Fibroblast of mammary gland (primary cell): ENCODE measurements around the gene MEIKIN.
"Not testable (repeated sequence)": the region's sequence is repeated elsewhere in the genome, so short reads cannot be mapped to it uniquely, and the experiment has no call there.

ENCODE experiments used
- DNase-seq: peaks from one replicate; pipeline ENCODE4 v3.0.0-alpha.2; 2010; ENCODE audit warnings: low read depth
- H3K4me3 ChIP-seq: 2 replicates; pipeline ENCODE4 v1.5.1; 2011; ENCODE audit warnings: low read depth, mild to moderate bottlenecking, low read length, moderate library complexity; ENCODE audit not compliant: control insufficient read depth
- CTCF ChIP-seq: conservative IDR thresholded peaks from 2 replicates; pipeline ENCODE4 v1.5.1; 2011; ENCODE audit warnings: low read depth, low read length, inconsistent platforms; ENCODE audit not compliant: control insufficient read depth, insufficient read depth

MEIKIN gene

DNA sequence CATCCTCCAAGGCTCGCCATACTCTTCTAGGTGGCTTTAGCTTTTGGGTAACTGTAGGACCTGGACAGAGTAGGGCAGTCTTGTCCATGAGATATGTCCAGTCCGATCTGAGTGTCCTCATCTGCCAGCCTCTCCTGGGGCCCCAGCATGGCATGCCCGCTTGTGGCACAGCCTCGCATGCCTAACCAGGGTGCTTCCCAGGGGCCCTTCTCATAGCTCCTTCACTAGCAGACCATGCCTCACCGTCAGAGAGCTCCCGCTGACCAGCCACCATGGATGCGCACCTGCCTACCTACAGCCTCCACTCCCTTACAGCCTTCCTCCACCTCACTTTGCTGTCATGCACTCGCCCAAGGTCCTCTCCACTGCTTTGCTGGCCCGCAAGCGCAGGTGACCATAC is 88.1 kb downstream of the MEIKIN start:
- DNase-seq = no peak
- TF ChIP-seq CTCF = no peak
- no peak overlapping the region for H3K4me3 ChIP-seq

DNA sequence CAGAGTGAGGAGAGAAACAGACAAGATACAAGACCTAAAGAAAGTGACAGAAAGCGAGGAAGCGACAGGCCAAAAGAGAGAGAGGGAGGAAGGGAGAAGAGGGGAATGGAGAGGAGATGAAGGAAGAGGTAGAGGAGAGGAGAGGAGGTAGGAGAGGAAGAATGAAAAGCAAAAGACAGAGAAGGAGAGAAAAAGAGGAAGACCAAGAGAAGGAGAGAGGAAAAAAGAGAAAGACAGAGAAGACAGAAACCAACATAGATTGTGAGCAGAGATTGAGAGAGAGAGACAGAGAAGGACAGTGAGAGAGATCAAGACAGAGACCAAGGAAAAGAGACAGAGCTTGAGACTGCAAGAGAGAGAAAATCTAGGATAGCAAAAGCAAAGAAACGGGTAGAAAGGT is 90.0 kb downstream of the MEIKIN start:
- no peak overlapping the region for H3K4me3 ChIP-seq
- no peak for DNase-seq
- TF ChIP-seq CTCF = no peak

DNA sequence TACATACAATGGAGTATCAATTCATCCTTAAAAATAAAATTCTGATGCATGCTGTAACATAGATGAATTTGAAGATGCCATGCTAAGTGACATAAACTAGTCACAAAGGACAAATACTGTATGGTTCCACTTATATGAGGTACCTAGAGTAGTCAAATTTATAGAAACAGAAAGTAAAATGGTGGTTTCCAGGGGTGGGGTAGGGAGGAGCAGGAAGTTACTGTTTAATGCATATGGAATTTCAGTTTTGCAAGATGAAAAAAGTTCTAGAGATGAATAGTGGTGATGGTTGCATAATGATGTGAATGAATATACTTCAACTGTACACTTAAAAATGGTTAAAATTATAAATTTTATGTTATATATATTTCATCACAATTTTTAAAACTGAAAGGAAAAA is 91.3 kb downstream of the MEIKIN start:
- no peak overlapping the region for H3K4me3 ChIP-seq
- DNase-seq = peak; percentile 23
- TF ChIP-seq CTCF = no peak

DNA sequence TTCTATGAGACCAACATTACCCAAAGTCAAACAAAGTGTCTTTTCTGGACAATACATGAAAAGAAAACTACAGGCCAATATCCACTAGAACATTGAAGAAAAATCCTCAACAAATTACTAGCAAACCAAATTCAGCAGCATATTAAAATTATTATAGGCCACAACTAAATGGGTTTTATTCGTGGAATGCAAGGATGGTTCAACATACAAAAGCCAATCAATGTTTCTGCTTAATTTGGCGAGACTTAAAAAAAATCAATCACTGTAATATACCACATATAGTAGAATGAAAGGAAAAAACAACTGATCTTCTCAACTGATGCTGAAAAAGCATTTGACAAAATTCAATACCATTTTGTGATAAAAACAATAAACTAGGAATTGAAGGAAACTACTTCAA is 96.8 kb downstream of the MEIKIN start:
- no peak for DNase-seq
- no peak for TF ChIP-seq CTCF
- no peak overlapping the region for H3K4me3 ChIP-seq

- H3K4me3 ChIP-seq = no peak overlapping the region
- no peak for TF ChIP-seq CTCF
- no peak for DNase-seq
Measured at GRCh38 chr5:131846536-131846935, 98.9 kb downstream of the MEIKIN start.

DNA sequence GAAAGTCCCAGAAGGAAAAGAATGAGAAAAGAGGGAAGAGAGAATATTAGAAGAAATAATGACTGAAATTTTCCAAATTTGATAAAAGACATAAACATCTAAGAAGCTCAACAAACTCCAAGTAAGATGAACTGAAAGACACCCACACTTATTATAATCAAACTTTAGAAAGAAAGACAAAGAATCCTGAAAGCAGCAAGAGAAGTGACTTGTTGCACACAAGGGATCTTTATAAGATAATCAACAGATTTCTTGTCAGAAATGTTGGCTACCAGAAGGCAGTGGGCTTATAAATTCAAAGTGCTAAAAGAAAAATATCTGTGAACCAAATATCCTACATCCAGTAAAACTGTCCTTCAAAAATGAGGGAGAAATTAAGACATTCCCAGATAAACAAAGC is 99.6 kb downstream of the MEIKIN start:
- no peak for DNase-seq
- no peak for TF ChIP-seq CTCF
- H3K4me3 ChIP-seq = no peak overlapping the region

DNA sequence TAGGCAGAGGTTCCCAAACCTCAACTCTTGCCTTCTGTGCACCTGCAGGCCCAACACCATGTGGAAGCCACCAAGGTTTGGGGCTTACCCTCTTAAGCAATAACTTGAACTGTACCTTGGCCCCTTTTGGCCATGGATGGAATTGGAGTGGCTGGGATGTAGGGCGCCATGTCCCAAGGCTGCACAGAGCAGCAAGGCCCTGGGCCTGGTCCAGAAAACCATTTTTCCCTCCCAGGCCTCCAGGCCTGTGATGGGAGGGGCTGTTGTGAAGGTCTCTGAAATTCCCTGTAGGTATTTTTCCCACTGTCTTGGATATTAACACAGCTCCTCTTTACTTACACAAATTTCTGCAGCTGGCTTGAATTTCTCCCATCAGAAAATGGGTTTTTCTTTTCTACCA is 102.5 kb downstream of the MEIKIN start:
- DNase-seq, H3K4me3 ChIP-seq: not testable (repeated sequence)

DNA sequence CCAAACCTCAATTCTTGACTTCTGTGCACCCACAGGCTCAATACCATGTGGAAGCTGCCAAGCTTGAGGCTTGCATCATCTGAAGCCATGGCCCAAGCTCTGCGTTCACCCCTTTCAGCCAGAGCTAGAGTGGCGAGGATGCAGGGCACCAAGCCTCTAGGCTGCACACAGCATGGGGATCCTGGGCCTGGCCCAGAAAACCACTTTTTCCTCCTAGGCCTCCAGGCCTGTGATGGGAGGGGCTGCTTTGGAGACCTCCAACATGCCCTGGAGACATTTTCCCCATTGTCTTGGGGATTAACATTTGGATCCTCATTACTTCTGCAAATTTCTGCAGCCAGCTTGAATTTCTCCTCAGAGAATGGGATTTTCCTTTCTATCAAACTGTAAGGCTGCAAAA is 112.8 kb downstream of the MEIKIN start:
- not testable (repeated sequence) for H3K4me3 ChIP-seq, DNase-seq
